Stimulated activated CD8-positive, alpha-beta memory T cell treated with anti-CD3 and anti-CD28 coated beads, Interleukin-4, amount 100 ng/mL, for 48 hours (primary cell): ENCODE results near the gene TMEM252.

Experiments
- DNase-seq: peaks from one replicate; pipeline ENCODE4 v3.0.0-alpha.2; 2020

Gene TMEM252

DNA sequence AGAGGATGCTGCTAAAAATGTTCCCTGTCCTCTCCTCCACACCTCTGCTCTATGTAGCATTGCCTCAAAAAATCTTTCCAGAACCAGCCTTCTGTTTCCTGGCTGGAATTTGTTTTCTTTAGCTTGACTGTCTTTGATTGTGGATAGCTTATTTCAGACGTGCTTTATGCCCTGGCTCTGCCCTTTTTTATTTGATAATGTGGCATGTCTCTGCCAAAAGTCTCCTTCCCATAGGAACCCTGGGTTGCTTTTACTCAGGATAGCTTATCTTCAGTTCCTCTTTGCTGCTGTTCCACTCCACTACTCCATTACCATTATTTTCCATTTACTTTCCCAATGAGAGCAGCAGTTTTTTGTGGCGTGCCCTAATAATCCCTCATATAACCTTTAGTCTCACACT is 885 bp upstream of the TMEM252 start:
- no peak for DNase-seq

DNA sequence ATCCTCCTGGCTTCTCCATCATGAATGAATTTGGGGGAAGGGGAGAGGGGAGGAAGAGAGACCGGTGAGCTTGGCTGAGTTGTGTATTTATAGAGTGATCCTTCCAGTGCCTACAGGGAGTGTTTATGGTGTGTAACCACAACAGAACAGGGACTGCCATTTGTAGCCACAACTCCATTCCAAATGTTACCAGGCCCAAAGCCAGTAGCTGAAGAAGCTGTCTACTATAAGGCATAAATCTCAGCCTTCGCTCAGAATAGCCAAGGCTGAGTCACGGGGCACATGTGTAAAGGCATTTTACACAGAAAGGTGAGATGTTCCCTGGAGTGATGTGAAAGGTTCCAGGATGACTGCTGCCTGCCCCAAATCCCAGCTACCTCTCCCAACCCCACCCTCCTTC is 2.5 kb downstream of the TMEM252 start:
- DNase-seq: no peak

DNA sequence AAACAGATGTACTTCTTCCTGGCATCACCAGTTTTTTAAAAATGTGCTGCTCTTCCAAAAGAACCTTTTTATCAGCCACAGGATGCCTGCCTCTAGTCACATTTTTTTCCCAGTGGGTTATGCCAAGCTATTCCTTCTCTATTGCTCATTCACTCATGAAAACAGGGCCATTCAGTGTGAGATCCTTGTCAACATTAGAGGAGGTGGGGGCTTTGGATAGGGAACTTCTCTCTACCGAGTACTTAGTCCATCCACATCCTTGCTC is 3.1 kb downstream of the TMEM252 start:
- DNase-seq: no peak

DNA sequence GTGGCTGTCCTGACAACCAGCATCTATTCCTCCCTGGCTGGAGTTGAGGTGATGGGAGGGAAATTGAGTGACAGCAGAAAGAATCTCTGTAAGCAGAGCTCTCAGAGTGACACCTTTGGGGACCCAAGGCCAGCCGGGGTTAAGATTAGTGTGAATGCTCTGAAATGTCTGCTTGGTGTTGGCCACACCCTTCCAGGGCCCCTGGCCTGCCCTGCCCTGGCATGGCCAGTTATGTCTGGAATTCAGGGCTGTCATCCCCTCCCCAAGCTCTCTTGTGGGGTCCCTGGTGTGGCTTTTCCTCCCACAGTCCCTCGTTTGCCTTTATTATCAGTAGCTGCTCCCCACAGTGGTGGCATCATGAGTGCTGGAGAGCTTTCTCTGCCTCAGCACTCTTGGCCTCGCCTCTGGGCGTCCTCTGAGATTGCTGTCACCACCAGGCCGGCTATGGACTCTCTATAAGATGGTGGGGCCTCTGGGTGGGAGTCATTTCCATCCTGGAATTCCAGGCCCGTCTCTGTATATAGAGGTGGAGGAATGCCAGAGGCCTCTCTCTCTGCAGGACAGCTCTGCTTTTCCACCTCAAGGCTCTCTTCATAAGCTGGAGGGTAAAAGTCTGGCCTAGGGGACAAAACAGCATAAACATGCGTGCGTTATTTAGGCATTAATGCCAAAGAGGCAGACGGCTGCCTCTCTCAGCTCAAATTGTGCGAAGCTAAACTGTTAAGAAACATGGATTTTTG is 3.6 kb downstream of the TMEM252 start:
- no peak for DNase-seq

DNA sequence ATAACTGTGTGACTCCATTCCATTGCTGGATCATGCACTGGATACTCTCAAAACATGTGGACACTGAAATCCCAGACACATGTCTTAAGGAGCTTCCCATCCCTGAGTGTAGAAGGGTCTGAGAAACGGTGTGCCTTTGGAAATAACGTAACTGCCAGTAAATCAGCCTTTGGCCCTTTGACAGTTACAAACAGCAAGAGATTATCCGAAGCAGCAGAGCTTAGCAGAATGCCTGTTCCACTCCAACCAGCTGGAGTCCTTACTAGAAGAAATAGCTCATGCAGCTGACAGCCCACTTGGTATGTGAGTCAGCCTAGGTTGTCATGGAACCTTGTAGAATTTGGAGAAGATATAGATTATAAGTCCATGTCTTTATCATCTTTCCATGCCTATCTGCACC is 7.0 kb downstream of the TMEM252 start:
- no peak for DNase-seq

DNA sequence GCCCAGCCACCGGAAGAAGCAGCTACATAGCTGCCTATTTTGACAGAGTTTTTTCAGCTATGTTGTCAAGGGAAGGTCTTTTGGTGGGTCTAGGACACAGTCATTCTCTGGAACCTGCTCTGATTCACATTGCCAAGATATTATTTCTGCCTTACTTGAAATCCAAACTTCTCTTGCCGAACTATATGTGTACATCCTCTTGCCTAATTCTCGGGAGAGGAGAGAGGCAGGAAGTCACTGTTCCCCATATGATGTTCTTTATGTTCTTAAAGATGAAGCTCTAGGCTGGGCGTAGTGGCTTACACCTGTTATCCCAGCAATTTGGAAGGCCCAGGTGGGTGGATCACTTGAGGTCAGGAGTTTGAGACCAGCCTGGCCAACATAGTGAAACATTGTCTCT is 8.6 kb downstream of the TMEM252 start:
- DNase-seq: no peak

DNA sequence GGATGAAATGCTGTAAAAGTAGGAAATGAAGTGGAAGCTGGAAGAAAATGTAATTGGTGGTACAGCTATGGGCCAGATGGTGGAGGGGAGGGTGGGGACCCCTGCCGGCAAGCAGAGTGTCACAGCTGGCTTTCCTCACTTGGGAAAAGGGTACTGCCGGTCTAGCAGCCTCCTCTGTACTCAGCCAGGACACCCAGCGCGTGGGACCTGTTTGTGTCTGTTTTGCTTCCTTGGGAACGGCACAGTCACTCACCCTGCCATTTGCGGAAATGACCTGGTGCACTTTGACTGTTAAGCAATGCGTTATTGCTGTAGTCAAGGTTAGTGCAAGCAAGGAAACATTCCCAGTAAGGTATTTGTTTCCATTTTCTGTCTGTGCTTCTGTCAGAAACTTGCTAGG is 10.1 kb downstream of the TMEM252 start:
- DNase-seq: no peak

DNA sequence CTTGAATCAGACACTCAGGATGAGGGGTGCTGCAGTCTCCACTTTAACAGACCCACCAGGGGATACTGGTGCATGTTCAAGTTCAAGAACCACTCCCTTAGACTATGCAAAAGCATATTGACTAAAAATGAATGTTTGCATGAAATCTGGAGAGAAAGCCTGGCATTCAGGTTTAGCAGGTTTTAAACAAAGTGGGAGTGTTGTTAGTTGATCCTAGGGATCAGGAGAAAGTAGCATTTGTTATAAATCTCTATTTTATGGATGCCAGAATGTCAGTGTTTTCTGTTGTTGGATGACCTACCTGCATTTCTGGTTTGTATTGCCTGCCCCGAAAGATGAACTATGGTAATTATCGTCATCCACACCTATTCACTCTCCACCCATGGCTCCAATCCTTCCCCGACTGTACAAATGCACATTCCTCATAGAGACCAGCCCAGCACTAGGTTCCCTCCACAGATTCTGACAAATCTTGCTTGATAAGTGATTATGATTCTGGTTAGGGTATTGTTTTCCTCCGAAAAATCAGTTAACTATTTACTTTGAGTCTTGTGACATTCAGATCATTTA is 17.2 kb downstream of the TMEM252 start:
- no peak for DNase-seq

DNA sequence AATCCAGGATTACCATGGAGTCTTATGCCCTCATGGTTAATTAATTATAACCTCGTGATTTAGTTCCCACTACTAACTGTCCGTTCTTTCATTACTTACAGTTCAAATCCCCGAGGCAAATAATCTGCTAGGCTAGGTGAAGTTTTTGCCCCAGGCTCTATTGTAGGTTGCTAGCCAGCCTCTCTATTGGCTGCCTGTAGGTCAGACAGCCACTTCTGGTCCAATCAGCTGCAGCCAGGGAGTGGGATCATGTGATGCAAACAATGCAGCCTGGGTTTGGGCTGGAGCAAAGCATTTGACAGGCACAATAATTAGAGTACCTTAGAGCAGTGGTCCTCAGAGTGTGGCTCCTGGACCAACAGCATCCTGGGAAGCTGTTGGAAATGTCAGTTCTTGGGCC is 17.7 kb downstream of the TMEM252 start:
- DNase-seq: no peak

DNA sequence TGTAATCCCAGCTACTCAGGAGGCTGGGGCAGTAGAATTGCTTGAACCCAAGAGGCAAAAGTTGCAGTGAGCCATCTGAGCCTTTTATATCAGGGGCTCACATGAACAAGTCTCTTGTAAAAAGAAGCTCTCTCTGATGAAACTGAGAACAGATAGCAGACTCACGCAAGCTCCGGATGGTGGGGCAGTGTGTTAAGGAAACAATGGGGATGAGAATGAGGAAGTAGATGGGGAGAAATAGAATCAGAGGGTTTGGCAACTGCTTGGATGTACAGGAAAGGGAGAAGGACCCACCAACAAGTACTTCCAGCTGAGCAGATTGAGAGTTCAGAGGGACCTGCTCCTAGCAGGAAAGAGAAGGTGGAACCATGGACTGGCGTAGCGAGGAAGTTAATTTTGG is 18.6 kb downstream of the TMEM252 start:
- DNase-seq: no peak

DNA sequence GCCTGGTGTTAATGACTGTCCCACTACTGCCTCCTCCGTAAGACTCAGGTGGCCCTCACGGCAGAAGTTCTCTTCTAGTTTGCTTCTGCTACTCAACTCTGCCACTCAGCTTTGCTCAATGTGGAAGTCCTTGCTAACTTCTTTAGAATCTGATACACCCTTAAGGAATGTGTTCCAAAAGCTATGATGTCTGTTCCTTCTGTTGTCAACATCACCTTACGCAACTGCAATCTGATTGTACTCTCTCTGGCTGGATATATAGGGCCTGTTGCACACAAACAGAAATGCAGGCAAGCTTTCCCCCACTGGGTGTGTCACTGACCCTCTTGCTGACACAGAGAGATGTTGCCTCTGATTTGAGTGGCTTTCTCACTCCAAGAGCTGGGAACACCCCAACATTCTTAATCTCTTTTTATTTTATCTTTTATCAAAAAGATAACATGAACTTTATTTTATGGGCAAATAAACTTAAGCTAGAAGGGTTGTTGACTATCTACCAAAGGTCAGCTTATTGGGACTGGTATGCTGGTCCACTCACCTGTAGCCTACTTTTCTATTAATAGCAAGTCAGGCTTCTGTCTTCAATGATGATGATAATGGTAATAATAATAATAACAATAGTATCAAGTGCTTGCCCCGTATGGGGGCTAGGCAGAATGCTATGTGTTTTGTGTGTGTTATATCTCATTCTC is 25.2 kb downstream of the TMEM252 start:
- DNase-seq: no peak

DNA sequence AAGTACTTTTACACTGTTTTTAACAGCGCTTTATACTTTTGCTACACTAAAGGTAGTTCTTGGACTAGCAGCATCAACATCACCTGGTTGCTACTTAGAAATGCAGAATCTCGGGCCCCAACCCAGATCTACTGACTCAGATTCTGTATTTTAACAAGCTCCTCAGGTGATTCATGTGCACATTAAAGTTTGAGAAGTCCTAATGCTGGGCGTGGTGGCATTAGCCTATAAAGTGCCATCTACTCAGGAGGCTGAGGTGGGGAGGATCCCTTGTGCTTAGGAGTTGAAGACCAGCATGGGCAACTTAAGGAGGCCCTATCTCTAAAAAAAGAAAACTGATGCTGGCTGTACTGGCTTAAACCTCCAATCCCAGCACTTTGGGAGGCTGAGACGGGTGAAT is 26.7 kb downstream of the TMEM252 start:
- DNase-seq: no peak

DNA sequence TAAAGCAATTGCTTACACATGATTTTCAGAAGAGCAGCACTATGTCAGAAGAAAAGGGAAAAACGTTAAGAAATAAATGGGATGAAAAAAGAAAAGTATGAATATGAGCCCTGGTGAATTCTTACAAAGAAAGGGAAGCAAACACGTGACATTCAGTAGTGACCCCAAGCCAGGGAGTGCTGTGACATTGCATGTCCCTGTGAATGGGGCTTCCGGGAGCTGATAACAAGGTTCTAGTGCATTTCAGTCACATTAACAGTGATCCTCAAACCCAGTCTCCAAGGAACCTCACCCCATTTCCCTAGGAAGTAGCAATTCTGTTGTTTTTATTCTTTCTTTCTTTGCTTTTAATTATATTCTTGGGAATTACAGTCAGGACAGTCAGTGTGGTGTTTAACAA is 27.3 kb downstream of the TMEM252 start:
- DNase-seq: no peak

DNA sequence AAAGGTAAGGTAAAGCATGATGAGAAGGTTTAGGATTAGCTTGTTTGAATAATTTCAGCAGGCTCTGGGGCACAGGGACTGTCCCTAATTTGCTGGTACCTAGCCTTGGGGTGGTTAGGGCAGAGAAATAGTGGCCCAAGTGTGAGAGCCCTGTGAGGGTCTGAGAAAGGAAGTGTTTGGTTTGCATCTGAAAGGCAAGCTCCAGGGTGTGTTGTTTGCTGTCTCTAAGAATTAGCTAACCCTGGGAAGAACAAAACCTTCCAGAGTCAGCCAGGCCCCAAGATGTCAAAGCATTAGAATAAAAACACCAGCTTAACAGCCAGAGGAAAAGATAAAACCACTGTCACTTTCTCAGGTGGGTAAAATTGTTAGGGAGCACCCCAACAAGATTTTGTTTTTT is 31.0 kb downstream of the TMEM252 start:
- DNase-seq: no peak

DNA sequence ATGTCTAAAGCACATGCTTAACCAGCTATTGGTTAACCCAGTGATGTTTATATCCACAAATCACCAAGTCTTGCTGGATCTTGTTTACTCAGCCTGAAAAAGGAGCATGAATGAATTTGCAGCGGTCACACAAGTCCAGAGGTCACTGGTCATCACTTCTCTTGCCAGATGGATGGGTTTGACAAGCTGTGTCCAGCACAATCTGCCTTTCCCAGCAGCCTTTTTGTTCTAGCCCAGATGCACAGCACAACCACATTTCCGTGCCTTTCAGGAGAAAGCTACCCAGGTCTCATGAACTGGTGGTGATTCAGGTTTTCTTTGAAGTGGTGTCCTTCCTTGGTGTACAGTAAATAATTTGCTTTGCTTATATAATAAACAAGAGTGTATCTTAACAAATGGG is 32.1 kb downstream of the TMEM252 start:
- DNase-seq: no peak

DNA sequence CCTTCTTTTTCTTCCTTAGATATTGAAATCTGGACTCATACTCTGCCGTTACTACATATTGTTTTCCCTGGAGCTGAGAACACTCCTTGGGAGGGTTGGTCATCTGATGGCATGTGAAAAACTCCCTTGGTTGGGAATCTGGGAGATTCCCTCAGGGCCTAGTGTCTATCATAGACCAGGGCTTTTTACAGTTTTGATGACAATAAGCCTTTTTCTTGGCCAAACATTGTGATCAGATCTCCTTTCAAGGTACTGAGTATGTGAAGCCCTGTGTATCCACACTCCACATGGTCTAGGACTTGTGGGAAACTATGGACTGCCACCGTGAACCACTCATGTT is 32.9 kb downstream of the TMEM252 start:
- DNase-seq: no peak

DNA sequence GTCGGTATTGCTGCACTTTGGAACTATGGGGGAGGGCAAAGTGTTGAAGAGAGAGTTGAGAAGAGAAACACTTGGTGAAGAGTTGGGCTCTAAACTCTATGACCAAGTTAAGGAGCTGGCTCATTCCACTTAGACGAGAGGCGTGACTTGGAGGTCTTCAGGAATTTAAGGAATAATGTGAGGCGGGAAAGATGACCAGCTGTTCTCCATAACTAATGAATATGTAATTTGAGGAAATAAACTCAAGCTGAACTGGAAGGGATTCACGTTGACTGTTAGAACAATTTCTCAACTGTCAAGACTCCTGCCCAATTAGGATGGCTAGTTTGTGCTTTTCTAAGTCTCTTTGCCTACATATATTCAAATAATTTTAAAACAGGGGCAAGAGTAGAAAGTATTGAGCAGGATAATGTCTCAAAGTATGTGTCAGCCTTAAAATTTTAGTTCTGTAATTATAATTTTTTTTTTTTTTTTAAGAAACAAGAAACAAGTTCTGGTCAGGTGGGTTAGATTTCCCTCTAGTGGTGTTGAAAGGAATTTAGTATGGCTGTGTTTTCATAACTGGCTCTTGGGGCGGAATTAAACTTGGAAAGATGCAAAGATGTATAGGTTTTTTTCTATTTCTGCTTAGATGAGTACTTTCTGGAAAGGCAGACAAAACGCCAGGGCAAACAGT is 33.4 kb downstream of the TMEM252 start:
- DNase-seq: no peak

DNA sequence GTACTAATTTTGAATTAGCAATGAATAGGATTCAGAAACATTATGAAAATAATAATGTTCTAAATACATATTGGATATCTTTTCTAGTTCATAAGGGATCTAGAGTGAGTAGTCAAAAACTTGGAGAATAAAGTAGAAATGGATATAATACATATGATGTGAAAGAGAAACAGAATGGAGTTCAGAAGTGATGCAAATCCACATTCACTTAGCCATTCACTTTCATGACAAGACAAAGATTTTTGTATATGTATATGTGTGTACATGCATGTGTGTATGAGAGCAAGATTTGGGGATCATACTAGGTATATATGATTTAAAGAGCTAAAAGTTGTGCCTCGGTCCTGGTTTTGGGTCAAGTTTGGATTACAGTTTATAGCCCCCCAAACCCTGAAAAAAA is 34.1 kb downstream of the TMEM252 start:
- no peak for DNase-seq

DNA sequence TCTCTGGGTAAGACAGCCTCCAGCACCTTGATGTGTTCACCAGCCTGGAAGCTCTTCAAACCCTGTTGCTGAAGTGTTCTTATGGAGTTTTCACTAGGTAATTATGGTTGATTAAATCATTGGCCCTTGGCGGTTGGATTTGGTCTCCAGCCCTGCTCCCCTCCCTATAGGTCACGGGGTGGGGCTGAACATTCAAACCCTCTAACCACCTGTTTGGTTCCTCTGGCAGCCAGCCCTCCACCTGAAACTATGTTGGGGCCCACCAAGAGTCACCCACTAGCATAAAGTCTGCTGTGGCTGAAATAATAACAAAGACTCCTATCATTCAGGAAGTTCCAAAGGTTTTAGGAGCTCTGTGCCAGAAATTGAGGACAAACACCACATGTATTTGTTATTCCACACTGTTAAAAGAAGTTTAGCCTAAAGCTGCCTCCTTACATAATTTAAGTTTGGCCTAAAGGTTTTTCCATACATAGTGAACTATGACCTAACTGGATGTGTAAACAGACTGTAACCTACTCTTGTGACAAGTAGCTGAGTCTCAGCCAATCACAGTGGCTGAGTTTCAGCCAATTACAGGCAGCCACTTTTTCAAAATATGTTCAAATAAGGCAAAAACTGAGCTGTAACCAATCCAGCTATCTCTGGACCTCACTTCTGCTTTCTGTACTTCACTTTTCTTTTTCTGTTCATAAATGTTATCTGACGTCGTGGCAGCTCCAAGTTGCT is 34.8 kb downstream of the TMEM252 start:
- DNase-seq: no peak

DNA sequence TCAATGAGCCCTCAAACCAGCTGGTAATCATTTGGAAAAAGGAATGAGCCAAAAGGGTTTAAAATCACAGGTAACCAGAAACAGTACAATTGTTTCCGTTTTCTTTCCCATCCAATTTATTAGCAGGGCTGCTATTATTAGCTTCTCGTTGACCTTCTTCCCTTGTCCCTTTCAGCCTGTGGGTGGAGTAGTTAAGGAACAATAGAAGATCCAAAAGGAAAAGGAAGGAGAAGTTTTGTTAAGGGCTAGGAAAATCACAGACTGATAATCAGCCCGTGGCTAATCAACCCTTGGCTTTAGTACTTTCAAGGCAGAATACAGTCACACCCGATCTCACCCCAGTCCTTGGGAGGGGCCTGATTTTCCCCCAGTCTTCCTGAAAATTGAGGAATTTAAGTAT is 38.4 kb downstream of the TMEM252 start:
- DNase-seq: no peak

DNA sequence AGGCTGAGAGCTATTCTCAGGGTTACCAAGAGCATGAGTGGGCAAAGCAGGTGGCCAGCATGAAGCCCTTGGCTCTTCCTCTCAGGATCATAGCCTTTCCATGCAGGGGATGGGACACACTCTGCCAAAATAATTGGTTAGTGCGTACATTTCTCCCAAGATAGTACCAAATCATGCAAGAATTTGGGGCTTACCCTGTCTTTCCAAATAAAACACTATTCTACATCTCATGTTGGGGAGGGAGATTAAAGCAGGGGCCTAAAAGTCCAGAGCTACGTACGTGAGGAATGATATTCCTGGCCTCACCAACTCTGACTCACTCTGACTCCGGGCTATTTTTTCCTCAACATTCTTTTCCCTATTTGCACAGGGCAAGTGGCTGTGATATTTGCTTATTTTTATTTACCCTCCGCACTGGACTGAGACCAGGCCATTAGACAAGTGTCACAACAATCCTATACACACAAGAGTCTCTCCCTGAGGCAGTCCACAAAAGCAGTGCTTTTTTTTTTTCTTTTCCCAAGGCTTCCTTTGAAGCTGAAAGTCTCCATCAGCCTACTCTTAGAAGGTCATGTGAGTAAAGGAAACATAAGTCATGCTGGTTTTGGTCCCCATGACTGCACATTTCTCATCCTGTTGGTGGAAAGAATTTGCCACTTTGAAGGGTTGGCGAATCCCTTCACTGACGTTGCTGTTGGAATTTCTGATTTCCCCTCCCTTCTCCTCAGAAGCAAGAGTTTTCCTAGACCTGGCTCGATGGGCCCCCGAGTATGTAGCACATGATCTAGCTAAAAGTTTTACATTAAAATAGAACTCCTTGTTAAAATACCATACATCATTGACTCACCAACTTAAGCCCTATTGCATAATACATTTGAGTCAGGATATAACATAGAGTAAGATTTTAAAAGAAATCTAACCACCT is 40.0 kb downstream of the TMEM252 start:
- no peak for DNase-seq

DNA sequence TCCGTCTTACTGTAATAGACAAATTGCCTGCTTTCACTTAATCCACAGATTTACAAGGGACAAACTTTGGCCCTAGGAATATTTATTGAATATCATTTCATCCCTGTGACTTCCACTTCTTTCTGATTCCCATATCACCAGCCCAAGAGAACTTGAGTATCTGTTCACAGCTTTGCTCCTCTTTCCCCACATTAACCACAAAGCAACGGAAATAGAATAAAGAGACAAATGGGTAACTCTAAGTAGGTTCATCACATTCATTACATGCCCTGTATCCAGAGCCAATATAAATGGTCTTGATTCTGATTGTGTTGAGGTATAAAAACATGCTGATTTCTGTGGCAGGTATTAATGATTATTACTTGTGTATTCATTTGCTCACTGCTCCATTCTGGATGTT is 41.9 kb downstream of the TMEM252 start:
- no peak for DNase-seq

DNA sequence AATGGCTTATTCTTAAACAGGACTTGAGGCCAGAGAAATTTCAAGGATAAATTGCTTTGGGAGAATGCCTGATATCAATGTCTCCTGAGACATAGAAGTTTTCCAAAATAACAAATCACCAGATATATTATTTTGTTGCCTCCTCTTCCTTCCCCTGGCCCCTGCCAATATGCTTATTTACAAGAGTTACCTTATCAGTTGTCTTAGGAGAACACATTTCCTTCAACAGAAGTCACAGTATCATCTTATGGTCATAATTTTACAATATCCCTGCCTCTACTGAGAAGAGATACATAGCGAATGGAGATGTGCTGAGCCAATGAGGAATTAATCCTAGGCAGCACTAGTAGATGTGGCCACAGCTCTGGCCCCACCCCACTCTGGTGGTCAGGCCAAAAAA is 43.1 kb downstream of the TMEM252 start:
- DNase-seq: no peak
